Measurements from ENCODE around the gene EPS8L1.
"Not testable (repeated sequence)": the region's sequence is repeated elsewhere in the genome, so short reads cannot be mapped to it uniquely, and the experiment has no call there.

Gene EPS8L1

DNA sequence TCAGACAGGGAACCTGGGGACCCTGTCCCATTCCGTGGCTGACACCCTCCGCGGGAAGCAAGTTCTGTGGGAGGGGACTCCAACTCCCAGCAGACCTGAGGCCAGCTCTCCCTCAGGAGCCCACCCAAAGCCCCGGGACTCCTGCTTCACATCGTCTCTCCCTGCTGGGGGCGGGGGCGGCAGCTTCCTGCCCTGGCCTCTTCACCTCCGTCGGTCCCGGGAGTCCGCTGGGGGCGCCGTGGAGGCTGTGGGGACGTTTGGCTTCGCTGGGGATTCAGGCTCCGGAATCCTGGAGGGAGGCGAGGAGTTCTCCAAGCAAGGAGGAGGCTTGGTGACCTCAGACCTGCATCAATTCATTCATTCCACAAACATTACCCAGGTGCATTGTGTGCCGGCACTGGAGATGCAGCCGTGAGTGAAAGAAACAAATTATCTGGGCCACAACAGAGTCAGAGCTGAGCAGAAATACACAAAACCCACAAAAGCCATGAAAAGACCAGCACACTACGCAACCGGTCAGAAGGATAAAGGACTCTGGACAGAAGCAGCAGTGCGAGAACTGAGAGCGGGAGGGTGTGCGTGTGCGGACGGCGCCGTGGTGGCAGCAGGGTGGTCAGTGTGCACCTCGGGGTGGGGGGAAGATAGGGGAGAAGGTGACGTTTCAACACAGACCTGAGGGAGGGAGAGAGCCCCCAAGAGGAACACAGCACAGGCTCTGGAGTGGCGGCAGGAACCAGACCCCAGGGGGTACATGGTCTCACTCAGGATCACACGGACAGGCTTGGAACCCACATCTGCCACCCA, 19.0 kb downstream of the EPS8L1 start:
- no peak for DNase-seq (ENCODE audit: low read depth in 2 of 2)

DNA sequence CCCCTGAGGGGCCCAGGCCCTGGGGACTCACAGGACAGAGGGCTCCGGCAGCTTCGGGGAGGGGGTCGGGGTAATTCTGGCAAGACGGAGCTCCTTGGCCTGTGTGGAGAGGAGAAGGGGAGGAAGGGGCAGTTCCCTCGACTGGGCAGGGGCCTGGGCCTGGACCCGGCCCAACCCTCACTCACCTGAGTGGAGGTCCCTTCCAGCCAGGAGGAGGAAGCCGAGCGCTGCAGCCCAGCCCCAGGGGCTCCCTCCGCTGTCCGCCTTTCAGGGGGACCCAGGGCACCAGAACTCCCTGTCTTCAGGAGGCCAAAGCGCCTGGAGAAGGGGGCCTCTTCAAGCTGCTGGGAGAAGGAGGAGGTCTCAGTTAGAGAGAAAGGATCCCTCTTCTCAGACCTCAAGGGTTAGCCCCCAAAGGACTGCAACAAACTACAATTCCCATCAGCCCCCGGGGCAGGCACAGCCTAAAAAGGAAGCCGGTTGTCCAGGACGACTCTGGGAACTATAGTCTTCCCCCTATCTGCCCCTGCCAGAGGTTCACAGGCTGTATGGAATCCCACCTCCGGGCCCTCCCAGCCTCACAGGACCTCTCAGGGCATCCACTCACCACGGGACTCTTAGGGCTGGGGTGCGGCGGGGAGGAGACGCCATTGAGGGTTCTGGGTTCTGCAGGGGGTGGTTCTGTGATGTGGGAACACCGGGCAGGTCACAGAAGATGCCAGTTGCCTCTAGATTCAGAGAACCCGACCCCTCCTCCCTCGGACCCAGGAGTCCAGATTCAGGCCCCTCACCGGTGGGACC, 19.8 kb downstream of the EPS8L1 start:
- DNase-seq (ENCODE audit: low read depth in 2 of 2), result no peak

DNA sequence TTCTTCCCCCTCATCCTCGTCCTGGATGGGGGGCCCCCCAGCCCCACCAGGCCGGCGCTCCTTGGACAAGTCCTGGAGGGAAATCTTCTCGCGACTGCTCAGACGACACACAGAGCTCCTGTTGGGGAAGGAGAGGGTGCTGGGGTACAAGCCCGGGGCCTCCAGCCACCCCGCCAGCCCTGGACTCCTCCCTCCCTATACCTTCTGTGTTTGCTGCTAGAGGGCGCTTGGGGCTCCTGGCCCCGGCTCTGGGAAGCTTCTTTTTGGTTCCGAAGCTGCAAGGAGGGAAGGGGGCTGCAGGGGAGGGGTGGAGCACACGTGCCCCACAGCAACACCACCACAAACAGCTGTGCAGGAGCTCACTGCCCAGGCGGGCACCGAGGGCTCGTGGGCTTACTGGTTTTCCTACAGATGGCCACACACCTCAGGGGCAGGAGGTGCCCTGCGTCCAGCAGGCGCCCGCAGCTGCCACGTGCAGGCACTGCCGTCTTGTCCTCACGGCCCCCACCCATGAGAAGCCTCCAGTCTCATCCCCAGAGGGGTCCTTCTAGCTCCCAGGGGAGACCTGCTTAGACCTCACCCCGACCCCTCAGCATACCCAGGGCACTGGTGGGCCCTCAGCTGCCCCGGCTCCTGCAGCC, 20.5 kb downstream of the EPS8L1 start:
- DNase-seq (ENCODE audit: low read depth in 2 of 2), result no peak

DNA sequence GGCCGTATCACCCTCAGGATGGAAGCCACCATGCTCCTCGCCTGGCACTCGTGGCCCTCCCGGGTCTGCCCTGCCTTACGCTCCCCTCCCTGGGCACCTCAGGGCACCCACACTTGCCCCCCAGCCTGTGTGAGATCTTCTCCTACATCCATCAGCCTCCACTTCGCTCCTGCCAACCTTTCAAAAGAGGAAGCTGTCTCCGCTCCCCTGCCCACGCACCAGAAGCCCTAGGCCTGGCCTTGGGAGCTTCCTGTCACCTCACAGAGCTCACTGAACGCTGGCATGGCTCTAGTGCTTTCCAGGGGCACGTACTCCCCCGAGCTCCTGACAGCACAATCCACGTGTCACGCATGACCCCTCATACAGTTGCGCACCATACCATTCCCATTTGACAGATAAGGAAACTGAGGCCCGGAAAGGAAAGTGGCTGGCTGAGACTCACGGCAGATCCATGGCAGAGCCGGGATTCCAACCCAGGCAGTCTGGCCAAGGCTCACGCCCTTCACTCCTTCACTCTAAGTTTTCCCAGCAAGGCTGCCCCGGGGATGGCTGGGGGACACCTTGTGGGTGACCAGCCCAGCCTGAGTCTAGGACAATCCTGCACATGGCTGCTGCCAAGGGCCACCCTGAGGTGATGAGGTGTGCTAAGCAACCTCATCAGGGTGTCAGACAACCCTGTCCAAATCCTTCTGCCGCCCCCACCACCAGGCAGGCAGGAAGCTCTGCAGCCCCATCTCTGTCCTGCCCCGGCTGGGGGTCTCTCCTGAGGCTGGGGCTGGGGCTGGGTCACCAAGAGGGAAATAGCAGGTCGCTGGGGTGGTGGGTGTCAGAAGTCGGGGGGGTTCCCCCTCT, 22.4 kb downstream of the EPS8L1 start:
- DNase-seq (ENCODE audit: low read depth in 2 of 2), result no peak

DNA sequence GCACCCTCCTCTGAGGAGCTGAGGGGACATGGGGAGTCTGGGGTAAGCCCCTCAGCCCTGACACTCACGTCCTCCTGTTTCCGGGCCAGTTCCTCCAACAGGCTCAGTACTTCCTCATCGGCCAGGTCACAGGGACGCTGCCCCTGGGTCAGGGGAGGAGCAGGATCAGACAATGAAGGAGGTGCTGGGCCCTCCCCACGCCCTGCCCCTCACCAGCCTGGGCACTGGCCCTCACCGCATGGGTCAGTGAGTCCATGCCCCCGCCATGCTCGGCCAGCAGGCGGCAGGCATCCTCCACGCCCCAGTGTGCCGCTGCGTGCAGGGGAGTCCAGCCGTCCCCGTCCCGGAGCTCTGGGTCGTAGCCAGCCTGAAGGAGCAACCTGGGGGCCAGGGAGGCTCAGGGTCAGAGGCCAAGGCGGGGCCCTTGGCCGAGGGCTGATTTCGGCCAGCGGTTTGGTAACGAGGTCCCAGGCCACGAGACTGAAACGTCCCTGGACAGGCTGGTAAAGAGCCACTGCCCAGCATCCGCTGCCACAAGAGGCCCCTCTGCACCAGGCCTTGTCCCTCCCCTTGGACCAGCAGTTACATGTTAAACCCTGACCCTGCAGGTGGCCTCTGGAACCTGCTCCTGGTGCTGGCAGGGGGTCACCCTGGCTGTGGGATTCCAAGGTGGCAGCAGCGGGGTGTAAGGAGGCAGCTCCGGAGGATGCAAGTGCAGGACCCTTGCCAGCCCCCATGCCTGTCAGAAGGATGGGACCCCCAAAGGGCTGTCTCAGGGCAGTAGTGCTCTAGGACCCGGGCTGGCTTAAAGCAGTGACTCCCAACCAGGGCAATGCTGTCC, 23.3 kb downstream of the EPS8L1 start:
- no peak for DNase-seq (ENCODE audit: low read depth in 2 of 2)

DNA sequence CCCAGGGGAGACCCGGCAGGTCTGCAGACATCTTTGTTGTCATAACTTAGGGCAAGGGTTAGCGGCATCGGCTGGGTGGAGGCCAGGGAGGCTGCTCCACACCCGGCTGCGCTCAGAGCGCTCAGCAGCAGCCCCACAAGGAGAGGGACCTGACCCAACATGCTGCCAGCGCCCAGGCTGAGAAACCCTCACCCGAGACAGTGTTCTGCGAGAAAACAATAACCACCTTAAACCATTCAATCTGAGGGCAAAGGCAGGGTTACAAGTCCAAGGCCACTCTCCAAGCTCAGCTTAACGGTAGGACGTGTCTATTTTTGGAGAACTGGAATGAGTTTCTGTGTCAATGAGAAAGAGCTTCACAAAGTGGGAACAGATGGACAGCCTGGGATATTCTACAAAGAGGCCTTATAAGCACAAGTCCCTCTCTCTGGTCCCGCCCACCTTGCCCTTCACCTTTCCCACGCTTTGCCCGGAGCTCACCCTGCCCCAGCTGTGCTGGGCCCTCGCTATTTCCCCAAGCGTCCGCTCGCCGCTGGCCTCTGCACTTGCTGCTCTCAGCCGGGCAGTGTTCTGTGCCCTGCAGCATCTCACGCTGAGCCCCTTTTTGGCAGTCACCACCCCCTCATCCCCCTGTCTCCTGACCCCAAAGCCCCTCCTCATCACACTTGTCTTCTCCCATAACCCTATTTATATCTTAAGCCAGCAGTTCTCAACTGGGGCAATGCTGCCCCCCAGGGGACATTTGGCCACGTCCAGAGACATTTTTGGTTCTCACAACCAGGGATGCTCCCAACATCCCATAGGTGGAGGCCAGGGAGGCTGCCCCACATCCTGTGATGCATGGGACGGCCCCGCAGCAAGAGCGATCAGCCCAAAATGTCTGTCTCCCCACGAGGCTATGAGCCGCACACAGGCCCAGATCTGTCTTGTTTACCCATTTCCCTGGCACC, 24.2 kb downstream of the EPS8L1 start:
- DNase-seq (ENCODE audit: low read depth in 2 of 2), result no peak

DNA sequence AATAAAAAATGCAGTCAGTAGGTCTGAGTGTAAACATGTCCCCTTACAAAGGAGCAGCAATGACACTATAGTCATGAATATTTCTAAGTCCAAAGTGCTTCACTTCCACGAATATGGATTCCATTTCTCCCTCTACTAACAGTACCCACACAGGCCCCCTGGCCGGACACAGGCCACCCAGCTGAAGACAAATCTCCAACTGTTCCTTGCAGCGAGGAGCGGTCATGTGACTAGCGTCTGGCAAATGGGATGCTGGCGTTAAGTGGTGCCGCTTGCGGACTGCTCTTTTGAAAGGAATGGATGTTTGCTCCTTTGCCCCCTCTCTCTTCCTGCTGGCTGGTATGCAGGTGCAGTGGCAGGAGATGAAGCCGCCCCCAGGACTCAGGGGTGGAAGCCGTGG, 25.6 kb downstream of the EPS8L1 start:
- no peak for DNase-seq (ENCODE audit: low read depth in 2 of 2)

DNA sequence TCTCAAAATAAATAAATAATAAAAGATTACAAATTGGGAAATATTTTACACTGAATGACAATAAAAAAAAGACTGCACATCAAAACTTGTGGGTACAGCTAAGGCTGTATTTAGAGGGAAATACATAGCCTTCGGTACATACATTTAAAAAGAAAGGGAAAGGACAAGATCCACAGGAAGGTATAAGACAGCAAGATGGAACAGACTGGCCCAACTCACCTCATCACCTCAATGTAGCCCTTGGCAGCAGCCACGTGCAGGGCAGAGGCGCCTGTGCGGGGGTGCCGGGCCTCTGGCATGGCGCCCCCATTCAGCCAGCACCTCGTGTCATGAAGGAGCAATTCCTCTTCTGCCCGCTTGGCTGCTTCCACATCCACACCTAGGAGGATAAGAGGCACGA, 27.5 kb downstream of the EPS8L1 start:
- DNase-seq (ENCODE audit: low read depth in 2 of 2), result no peak

DNA sequence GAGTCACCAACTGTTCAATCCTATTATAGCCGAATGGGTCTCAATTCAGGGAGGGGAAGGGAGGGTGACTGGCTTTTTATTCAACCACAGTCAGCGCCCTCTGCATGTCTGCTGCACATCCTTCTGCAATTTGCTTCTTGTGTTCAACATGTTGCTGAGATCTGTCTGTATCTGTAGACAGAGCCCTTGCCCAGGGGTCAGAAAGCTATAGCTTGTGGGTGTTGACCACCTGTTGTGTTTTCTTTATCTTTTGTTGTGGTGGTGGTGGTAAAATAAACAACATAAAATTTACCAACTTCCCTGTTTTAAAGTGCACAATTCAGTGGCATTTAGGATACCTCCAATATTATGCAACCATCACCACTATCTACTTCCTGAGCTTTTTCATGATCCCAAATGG, 29.6 kb downstream of the EPS8L1 start:
- no peak for DNase-seq (ENCODE audit: low read depth in 2 of 2)

DNA sequence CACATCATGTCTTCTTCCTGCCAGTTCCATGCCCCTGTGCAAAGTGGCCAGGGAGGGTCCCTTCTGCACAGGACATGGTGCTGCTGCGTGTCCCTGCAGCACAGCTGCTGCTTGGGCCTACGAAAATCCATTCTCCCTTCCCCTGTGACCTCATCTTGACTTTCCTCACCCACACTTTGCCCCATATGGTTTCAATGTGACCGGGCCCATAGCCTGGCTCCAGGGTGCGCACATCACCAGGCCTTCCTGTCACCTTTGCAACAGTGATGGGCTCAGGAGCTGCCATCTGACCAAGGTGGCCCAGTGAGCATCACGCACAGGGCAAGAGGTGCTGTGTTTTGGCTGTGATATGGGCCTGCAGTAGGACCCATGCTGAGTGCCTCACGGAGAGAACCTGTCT, 30.9 kb downstream of the EPS8L1 start:
- no peak for DNase-seq (ENCODE audit: low read depth in 2 of 2)

DNA sequence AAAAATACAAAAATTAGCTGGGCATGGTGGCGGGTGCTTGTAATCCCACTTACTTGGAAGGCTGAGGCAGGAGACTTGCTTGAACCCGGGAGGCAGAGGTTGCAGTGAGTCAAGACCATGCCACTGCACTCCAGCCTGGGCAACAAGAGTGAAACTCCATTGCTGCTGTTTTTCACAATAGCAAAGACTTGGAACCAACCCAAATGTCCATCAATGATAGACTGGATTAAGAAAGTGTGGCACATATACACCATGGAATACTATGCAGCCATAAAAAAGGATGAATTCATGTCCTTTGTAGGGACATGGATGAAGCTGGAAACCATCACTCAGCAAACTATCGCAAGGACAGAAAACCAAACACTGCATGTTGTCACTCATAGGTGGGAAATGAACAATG, 31.6 kb downstream of the EPS8L1 start:
- DNase-seq (ENCODE audit: low read depth in 2 of 2), result not testable (repeated sequence)

DNA sequence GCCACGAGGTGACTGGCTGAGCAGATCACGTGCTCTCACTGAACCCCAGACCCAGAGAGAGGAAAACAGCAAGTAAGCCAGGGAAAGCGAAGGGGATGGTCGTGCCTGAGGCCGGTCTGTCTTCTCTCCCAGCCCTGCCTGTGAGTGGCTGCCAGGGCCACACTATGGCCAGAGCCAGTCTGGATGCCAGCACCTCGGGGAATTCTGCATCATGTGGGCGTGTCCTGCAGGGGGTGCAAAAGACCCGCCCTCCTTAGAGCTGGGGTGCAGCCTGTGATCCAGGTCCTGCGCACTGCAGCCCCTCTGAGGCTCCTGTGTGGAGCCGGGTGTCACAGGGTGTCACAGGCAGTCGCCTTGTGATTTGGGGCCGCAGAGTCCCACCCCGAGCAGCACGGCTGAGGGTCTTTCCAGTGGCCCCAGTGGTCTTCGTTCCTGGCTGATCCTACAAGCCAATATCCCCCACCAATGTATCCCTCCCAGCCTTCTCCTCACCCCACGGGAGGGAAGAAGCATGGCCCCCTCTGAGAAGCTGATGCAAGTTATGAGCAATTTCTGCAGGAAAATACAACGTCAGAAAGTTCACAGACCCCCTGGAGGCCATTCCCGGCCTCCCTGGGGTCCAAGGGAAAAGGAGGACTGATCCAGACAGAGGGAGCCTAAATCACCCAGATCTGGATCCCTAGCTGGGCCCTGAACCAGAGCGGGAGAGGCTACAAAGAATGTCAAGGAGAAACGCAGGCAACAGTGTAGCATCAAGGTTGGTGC, 34.0 kb downstream of the EPS8L1 start:
- no peak for DNase-seq (ENCODE audit: low read depth in 2 of 2)

DNA sequence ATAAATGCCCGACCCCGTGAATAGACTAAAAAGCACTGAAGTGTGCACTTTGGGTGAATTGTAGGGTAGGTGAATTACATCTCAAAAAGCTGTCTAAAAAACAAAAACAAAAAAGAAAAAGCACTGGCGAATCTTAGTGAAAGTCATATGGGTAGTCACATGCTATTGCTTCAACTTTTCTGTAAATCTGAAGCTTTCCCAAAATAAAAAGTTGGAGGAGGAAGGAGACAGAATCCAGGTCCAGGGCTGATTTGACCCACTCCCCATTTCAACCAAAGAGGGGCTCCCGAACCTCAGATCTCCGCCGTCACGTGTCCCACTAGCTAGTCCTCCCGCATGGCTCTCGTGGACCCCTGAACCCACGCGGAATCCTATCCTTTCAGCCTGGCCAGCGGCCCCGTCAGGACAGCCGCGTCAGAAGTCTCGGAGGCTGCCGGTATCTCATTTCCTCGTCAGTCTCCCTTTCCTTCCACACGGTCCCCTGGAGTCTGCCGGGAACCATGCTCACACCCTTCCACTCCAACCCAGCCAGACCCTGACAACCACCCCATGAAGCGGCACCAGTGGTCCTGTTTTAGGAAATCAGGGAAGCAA, 35.7 kb downstream of the EPS8L1 start:
- no peak for DNase-seq (ENCODE audit: low read depth in 2 of 2)

DNA sequence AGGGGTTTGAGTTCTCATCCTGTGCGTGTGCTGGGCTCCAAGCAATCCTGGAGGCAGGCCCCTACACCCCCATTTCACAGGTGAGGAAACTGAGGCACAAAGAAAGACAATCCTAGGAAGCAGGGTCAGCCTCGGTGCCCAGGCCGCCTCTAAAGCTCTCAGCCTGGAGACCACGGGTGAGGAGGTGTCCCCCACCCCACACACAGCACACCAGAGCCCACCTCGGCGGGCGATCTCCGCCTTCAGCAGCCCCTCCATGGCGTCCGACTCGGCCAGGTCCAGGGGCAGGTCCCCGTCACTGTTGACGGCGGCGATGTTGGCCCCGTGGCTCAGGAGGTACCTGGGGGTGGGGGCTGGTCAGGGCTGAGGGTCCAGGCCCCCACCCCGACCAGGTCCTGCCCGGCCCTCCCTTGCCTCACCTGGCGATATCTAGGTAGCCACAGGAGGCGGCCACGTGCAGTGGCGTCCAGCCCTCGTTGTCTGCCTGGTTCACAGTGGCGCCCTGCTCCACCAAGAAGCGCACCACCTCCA, 36.6 kb downstream of the EPS8L1 start:
- DNase-seq (ENCODE audit: low read depth in 2 of 2), result no peak

DNA sequence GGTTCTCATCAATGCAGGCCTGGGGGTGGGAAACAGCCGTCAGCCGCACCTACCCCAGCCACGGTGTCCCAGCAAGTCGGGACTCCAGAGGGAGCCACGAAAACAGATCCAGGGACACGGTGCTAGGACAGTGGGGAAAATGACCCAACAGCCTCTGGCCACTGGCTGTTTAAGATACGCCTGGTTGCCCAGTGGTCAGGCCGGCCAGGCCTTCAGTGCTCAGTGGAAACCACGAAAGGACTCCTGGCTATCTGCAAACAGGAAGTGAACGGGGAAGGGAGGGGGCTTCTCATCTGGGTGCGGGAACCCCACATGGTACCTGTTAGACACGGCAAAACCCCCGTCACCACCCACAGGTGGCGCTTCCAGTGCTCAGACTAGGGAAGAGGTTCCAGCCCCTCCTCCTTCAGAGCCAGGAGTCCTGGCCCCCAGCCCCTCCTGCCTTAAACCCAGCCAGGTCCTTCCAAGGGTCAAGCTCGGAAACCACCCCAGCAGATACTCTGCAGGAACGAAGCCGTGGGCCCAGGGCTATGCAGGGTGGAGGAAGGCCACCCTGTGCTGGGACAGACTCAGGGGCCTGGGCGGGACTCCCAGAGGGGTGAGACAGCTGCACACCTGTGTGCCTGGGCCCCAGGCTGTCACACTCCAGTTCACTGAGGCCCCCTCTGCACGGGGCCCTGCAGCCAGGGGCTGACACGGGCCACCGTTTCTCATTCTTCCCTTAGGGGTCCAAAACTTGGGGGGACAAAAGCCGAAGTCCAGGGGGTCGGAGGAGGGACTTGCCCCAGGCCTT, 37.3 kb downstream of the EPS8L1 start:
- DNase-seq (ENCODE audit: low read depth in 2 of 2), result no peak

DNA sequence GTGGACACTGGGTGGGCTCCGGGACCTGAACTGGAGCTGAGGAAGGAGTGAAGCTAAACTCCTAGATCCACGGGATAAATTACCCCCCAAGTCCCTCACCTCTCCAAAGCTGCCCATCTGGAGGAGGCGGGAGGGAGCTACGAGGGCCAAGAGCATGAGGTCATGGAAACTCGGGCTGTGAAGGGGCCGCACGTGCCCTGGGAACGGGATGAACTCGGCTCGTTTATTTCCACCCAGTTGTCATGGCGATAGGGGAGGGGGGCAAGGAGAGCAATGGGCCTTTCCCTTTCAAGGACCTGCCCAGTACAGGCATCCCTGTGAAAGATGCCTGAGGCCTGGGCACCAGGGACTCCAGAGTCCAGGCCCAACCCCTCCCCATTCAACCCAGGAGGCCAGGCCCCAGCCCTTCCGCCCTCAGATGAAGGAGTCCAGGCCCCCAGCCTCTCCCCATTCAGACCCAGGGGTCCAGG, 37.9 kb downstream of the EPS8L1 start:
- no peak for DNase-seq (ENCODE audit: low read depth in 2 of 2)

DNA sequence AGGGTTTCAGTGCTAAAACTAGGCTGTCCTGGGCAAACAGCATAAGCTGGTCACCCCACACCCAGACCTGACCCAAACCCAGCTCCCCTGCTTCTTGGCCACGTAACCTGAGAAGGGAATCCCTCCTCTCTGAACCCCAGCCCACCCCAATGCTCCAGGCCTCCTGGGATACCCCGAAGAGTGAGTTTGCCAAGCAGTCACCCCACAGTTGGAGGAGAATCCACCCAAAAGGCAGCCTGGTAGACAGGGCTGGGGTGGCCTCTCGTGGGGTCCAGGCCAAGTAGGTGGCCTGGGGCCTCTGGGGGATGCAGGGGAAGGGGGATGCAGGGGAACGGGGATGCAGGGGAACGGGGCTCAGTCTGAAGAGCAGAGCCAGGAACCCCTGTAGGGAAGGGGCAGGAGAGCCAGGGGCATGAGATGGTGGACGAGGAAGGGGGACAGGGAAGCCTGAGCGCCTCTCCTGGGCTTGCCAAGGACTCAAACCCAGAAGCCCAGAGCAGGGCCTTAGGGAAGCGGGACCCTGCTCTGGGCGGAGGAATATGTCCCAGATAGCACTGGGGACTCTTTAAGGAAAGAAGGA, 39.0 kb downstream of the EPS8L1 start:
- DNase-seq (ENCODE audit: low read depth in 2 of 2), result no peak
